Measurements from ENCODE around the gene ATL3. TPM values are rescaled to one million over a fixed set of nuclear protein-coding genes. Genes with fewer than 3 reads are reported as not detected.

The ATL3 gene
- total RNA-seq, 1 donor from 2014 or later = 72.2 TPM

DNA sequence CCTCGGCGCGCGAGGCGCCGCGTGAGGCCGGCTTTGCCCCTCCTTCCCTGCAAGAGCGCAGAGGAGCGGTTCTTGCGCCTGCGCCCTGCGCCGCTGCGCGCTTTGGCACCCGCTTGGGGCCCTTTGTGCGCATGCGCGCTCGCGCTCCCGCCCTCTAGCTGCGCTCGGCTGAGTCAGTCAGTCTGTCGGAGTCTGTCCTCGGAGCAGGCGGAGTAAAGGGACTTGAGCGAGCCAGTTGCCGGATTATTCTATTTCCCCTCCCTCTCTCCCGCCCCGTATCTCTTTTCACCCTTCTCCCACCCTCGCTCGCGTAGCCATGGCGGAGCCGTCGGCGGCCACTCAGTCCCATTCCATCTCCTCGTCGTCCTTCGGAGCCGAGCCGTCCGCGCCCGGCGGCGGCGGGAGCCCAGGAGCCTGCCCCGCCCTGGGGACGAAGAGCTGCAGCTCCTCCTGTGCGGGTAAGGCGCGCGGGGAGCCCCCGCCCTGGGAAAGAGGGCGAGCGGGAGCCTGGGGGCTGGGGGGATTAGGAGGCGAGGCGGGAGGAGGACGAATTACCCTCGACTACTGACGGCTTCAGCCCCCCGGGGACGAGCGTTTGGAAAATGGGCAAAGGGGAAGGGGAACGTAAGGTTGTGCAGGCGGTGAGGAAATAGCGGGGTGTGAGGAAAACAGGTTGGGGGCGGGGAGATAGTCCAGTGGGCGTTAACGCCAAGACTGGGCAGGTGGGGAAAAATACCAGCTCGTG lies 10.3 kb upstream of the ATL3 start, which contains the start of gene RTN3:
TSS of gene RTN3 (plus strand) at position 180 of the 745 bp plus-strand sequence. CDS start at position 317, 137 bp downstream.
- peak within 1 kb of the TSS; percentile 84 to 92 for H3K4me3 ChIP-seq
- peak; percentile 96 to 99 for DNase-seq (ENCODE audit: extremely low spot score in 2 of 2)
- no peaks in the 10 kb centered on the region for H3K9me3 ChIP-seq
- intact Hi-C loops (cut with DNase I) = no loop called here
- peak within 1 kb of the TSS; percentile 94 for H3K27ac ChIP-seq
- no peaks in the 10 kb centered on the region for H3K36me3 ChIP-seq
- TF ChIP-seq POLR2A (IDR thresholded peaks at IDR 0.05) (peak in 1 of 2 donors; percentile 95), POLR2AphosphoS5 (IDR thresholded peaks at IDR 0.05; ENCODE audit: insufficient read depth in 1 of 2, low read depth in 1 of 2) (peak; percentile 99)
- TF ChIP-seq, protein P1, sequence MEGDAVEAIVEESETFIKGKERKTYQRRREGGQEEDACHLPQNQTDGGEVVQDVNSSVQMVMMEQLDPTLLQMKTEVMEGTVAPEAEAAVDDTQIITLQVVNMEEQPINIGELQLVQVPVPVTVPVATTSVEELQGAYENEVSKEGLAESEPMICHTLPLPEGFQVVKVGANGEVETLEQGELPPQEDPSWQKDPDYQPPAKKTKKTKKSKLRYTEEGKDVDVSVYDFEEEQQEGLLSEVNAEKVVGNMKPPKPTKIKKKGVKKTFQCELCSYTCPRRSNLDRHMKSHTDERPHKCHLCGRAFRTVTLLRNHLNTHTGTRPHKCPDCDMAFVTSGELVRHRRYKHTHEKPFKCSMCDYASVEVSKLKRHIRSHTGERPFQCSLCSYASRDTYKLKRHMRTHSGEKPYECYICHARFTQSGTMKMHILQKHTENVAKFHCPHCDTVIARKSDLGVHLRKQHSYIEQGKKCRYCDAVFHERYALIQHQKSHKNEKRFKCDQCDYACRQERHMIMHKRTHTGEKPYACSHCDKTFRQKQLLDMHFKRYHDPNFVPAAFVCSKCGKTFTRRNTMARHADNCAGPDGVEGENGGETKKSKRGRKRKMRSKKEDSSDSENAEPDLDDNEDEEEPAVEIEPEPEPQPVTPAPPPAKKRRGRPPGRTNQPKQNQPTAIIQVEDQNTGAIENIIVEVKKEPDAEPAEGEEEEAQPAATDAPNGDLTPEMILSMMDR (IDR thresholded peaks at IDR 0.05) = peak; percentile 4 to 17 (median 7)
- peaks cover 42% of the 10 kb centered on the region for H3K4me1 ChIP-seq
- H3K27me3 ChIP-seq = no peaks in the 10 kb centered on the region

DNA sequence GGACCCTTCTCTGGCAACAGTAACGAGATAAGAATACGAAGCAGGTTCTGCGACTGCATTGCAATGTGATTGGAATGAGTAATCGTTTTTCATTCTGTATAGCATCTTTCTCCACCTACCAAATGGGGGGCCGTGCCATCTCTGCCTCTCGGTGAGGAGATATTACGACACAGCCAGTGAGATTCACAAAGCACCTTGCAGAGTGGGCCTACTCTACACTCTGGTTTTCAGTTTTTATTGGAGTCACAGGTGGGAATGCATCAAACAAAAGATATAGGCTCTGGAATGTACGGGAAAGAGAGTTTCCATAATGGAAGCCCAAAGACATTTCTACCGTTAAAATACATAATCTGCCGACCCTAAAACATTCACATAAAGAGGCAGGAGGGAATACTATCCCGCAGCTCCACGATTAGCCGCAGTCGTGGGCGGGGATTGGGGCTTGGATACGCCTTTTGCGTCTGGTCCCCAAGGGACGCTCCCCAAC lies 9.7 kb upstream of the ATL3 start:
- peak overlapping the region; percentile 84 to 92 for H3K4me3 ChIP-seq
- intact Hi-C loops (cut with DNase I) = no loop called here
- TF ChIP-seq, protein P1 (IDR thresholded peaks at IDR 0.05) = no peak
- TF ChIP-seq POLR2AphosphoS5 (IDR thresholded peaks at IDR 0.05; ENCODE audit: insufficient read depth in 1 of 2, low read depth in 1 of 2) (no peak), POLR2A (IDR thresholded peaks at IDR 0.05) (no peak)
- no peak for DNase-seq (ENCODE audit: extremely low spot score in 2 of 2)
- no peaks in the 10 kb centered on the region for H3K9me3 ChIP-seq
- H3K36me3 ChIP-seq = no peaks in the 10 kb centered on the region
- H3K27ac ChIP-seq = peak overlapping the region; percentile 94
- H3K27me3 ChIP-seq = no peaks in the 10 kb centered on the region
- H3K4me1 ChIP-seq = peaks cover 36% of the 10 kb centered on the region

DNA sequence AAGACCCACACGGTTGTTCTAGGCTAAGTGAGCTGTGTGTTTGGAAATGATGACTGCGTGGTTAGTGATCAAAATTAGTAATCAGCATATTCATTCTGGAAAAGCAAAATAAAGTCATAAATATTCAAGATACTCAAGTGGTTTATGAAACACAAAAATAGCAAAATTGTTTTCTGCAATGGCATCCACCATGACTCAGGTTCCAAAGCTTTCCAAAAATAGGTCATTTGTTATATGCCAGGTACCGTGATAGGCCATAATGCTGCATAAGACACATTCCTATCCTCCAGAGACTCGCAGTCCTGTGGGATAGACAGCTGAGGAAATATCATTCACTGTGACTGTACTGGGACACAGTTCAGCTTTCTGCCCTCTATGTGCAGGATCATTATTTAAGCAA lies 2.4 kb upstream of the ATL3 start:
- no peaks in the 10 kb centered on the region for H3K9me3 ChIP-seq

DNA sequence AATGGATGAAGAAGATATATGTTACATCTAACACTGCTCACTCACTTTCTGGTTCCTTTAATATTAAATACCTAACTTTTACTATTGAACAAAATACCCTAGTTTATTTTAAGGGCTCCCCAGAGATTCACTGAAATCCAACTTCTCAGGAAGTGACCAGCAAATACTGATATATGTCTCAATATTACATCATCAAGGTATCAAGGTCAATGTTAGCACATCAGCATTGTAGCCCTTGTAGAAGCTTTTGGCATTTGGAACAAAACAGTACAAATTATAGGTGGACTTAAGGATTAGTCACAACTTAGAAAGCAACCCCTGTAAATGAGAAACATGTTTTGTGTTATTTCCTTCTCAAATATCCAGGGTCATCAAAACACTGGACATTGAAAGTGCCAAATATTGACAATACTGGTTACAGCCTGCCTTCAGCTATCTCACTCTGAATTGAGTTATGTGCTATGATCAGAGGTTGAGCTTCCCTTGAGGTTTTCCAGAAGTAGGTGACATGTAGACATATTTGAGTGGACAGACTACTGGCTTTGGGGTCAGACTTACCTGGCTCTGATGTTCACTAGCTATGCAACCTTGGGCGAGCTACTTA lies 1.9 kb upstream of the ATL3 start:
- Histone ChIP-seq H3K9me3 (no peaks in the 10 kb centered on the region), H3K27ac (no peak overlapping the region), H3K27me3 (no peaks in the 10 kb centered on the region), H3K4me3 (no peak overlapping the region), H3K36me3 (no peaks in the 10 kb centered on the region), H3K4me1 (peaks cover 28% of the 10 kb centered on the region)
- DNase-seq (ENCODE audit: extremely low spot score in 2 of 2) = no peak
- TF ChIP-seq POLR2A (IDR thresholded peaks at IDR 0.05) (no peak), POLR2AphosphoS5 (IDR thresholded peaks at IDR 0.05; ENCODE audit: insufficient read depth in 1 of 2, low read depth in 1 of 2) (no peak)
- TF ChIP-seq, protein P1 (IDR thresholded peaks at IDR 0.05) = no peak
- intact Hi-C loops (cut with DNase I) = no loop called here

More for the DNA sequence above, 2.4 kb upstream of the ATL3 start:
- Histone ChIP-seq H3K36me3 (no peaks in the 10 kb centered on the region), H3K4me1 (peaks cover 22% of the 10 kb centered on the region), H3K27me3 (no peaks in the 10 kb centered on the region), H3K27ac (no peak overlapping the region), H3K4me3 (no peak overlapping the region)
- TF ChIP-seq, protein P1 (IDR thresholded peaks at IDR 0.05) = no peak
- TF ChIP-seq POLR2A (IDR thresholded peaks at IDR 0.05) = no peak
- TF ChIP-seq POLR2AphosphoS5 (IDR thresholded peaks at IDR 0.05; ENCODE audit: insufficient read depth in 1 of 2, low read depth in 1 of 2) = no peak
- intact Hi-C loops (cut with DNase I) = no loop called here
- no peak for DNase-seq (ENCODE audit: extremely low spot score in 2 of 2)

DNA sequence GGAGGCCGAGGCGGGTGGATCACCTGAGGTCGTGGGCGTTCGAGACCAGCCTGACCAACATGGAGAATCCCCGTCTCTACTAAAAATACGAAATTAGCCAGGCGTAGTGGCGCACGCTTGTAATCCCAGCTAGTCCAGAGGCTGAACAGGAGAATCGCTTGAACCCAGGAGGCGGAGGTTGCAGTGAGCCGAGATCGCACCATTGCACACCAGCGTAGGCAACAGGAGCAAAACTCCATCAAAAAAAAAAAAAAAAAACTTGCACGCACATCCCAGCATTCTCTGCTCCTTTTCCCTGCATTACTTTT lies 934 bp upstream of the ATL3 start:
- no peaks in the 10 kb centered on the region for H3K9me3 ChIP-seq
- peak overlapping the region in 1 of 2 donors; percentile 65 for H3K4me3 ChIP-seq
- H3K4me1 ChIP-seq = peaks cover 37% of the 10 kb centered on the region
- TF ChIP-seq POLR2AphosphoS5 (IDR thresholded peaks at IDR 0.05; ENCODE audit: insufficient read depth in 1 of 2, low read depth in 1 of 2) = no peak
- TF ChIP-seq, protein P1 (IDR thresholded peaks at IDR 0.05) = no peak
- TF ChIP-seq POLR2A (IDR thresholded peaks at IDR 0.05) = no peak
- H3K27me3 ChIP-seq = no peaks in the 10 kb centered on the region
- no peak for DNase-seq (ENCODE audit: extremely low spot score in 2 of 2)
- peak overlapping the region; percentile 96 for H3K27ac ChIP-seq
- H3K36me3 ChIP-seq = no peaks in the 10 kb centered on the region
- intact Hi-C loops (cut with DNase I) = no loop called here
